Right atrium auricular region (tissue), 2 donors: ENCODE data around the gene NOS1AP. TPM values are rescaled to one million over a fixed set of nuclear protein-coding genes. Genes with fewer than 3 reads are reported as not detected.

Source experiments
- DNase-seq: peaks from one replicate; pipeline ENCODE4 v3.0.0-alpha.2; 2019; ENCODE audit warnings: low spot score
- H3K27ac ChIP-seq, 2 donors: fragments of 200-600 bp; sonication (generic); 1 replicate in 1 of 2; 2 replicates in 1 of 2; pipeline ENCODE4 v1.5.1; 2016 to 2019
- H3K27me3 ChIP-seq, 2 donors: fragments of 200-600 bp; sonication (generic); one replicate each; pipeline versions ENCODE4 v1.5.1 to v1.6.0; 2017 to 2019
- H3K36me3 ChIP-seq: fragments of 200-600 bp; sonication (generic); one replicate; pipeline ENCODE4 v1.5.1; 2016
- H3K4me1 ChIP-seq, 2 donors: fragments of 200-600 bp; sonication (generic); one replicate each; pipeline versions ENCODE4 v1.5.1 to v1.6.0; 2017 to 2019
- H3K4me3 ChIP-seq, 2 donors: fragments of 200-600 bp; sonication (generic); 1 replicate in 1 of 2; 2 replicates in 1 of 2; pipeline ENCODE4 v1.5.1; 2017 to 2019; ENCODE audit warnings: mild to moderate bottlenecking in 1 of 2, moderate library complexity in 1 of 2
- H3K9me3 ChIP-seq, 2 donors: fragments of 200-600 bp; sonication (generic); one replicate each; pipeline ENCODE4 v1.5.1; 2019
- total RNA-seq, 2 donors: library from RNA; depleted of rRNA; stranded (reverse); fragments of >200 nt; gene quantifications; one replicate each; pipeline ENCODE4 v1.1.0, GENCODE V29; 2016
- TF ChIP-seq, protein P1 (sequence below), 2 donors: fragments of 200-600 bp; sonication (generic); IDR thresholded peaks; one replicate each; pipeline ENCODE4 v1.5.1; 2019; ENCODE audit warnings: antibody characterized with exemption in 2 of 2

Gene NOS1AP
- total RNA-seq, 2 donors from 2014 or later, result 2.2 to 2.4 TPM

DNA sequence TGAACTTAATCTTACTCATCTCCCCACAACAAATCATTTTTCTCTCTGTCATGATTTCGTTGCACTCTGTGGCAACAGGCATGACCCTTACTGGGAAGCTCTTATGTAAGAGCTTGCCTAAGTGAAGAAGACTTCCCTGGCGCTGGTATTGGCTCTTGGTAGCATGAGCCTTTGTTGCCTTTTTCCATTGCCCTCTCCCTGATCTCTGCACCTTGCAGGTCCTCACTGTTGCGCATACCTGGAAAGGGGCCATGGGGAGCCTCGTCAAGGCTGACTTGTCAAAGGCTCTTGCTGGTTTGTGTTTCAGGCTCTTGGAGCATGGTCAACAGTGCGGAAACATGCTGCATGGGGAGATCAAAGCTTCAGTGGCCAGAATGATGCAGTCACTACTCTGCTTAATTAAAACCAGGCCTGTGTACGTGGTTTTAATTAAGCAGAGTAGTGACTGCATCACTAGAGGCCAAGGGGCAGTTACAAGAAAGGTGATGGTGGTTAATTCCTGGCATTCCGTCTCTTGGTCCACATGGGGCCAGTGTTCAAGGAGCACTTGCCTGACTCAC is 165.8 kb downstream of the NOS1AP start:
- no peak for DNase-seq
- no peaks in the 10 kb centered on the region for H3K27me3 ChIP-seq
- no peaks in the 10 kb centered on the region for H3K36me3 ChIP-seq
- TF ChIP-seq, protein P1, sequence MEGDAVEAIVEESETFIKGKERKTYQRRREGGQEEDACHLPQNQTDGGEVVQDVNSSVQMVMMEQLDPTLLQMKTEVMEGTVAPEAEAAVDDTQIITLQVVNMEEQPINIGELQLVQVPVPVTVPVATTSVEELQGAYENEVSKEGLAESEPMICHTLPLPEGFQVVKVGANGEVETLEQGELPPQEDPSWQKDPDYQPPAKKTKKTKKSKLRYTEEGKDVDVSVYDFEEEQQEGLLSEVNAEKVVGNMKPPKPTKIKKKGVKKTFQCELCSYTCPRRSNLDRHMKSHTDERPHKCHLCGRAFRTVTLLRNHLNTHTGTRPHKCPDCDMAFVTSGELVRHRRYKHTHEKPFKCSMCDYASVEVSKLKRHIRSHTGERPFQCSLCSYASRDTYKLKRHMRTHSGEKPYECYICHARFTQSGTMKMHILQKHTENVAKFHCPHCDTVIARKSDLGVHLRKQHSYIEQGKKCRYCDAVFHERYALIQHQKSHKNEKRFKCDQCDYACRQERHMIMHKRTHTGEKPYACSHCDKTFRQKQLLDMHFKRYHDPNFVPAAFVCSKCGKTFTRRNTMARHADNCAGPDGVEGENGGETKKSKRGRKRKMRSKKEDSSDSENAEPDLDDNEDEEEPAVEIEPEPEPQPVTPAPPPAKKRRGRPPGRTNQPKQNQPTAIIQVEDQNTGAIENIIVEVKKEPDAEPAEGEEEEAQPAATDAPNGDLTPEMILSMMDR (IDR thresholded peaks at IDR 0.05), result no peak
- no peak overlapping the region for H3K27ac ChIP-seq
- peaks cover 0 to 16% of the 10 kb centered on the region in 2 donors for H3K4me1 ChIP-seq
- H3K4me3 ChIP-seq, result no peak overlapping the region
- H3K9me3 ChIP-seq, result no peaks in the 10 kb centered on the region

GRCh38 chr1:162236201-162236600 is 166.7 kb downstream of the NOS1AP start:
- Histone ChIP-seq H3K27ac (no peak overlapping the region), H3K4me1 (peaks cover 0 to 10% of the 10 kb centered on the region in 2 donors), H3K36me3 (no peaks in the 10 kb centered on the region), H3K27me3 (no peaks in the 10 kb centered on the region), H3K9me3 (no peaks in the 10 kb centered on the region), H3K4me3 (no peak overlapping the region)
- no peak for DNase-seq
- TF ChIP-seq, protein P1 (IDR thresholded peaks at IDR 0.05), result no peak

DNA sequence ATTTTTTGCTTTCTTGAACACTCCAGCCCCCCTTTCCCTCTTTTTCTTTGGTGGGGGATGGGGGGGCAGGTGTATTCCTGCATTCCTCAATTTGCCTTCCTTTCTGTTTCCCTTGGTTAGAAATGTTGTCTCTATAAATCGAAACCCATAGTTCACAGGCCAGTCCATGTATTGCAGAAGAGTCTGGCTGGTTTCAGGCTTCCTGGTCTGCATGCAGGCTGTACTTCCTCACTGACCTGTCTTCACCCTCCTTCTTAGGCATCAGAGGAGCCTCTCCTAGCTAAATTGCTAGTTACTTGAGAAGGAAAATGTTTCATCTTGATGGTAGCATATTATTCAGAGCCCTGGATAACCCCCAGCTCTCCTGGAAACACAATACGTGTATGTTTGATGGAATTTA is 167.1 kb downstream of the NOS1AP start:
- DNase-seq, result no peak
- Histone ChIP-seq H3K9me3 (no peaks in the 10 kb centered on the region), H3K27ac (no peak overlapping the region), H3K27me3 (no peaks in the 10 kb centered on the region), H3K4me3 (no peak overlapping the region), H3K4me1 (peaks cover 0 to 10% of the 10 kb centered on the region in 2 donors), H3K36me3 (no peaks in the 10 kb centered on the region)
- TF ChIP-seq, protein P1 (IDR thresholded peaks at IDR 0.05), result no peak

DNA sequence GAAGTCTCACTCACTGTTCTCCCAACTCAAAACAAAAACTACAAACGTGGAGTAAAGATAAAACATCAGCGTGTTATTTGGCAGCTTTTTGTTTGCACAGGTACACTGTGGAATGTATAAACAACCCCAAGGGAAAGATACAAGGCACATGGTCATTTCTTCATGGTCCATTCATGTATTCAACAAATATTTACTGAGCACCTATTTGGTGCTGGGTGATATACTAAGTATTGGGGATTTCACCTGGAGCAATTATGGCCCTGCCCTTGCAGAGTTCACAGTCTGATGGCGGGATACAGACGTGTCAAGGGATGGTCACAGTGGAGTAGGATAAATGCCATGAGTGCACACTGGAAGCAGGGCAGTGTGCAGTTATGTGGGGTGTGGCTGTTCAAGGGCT is 171.1 kb downstream of the NOS1AP start:
- TF ChIP-seq, protein P1 (IDR thresholded peaks at IDR 0.05), result no peak
- peaks cover 0 to 10% of the 10 kb centered on the region in 2 donors for H3K4me1 ChIP-seq
- no peaks in the 10 kb centered on the region for H3K36me3 ChIP-seq
- H3K27me3 ChIP-seq, result no peaks in the 10 kb centered on the region
- no peaks in the 10 kb centered on the region for H3K9me3 ChIP-seq
- DNase-seq, result no peak
- no peak overlapping the region for H3K27ac ChIP-seq
- H3K4me3 ChIP-seq, result no peak overlapping the region

- Histone ChIP-seq H3K36me3 (no peaks in the 10 kb centered on the region), H3K4me1 (no peaks in the 10 kb centered on the region), H3K27ac (no peak overlapping the region), H3K27me3 (no peaks in the 10 kb centered on the region), H3K9me3 (no peaks in the 10 kb centered on the region), H3K4me3 (no peak overlapping the region)
- DNase-seq, result no peak
- TF ChIP-seq, protein P1 (IDR thresholded peaks at IDR 0.05), result no peak
These were observed 173.3 kb downstream of the NOS1AP start for GRCh38 chr1:162242804-162243203.
